ENCODE measurements around the gene PLB1. TPM values are rescaled to one million over a fixed set of nuclear protein-coding genes. Genes with fewer than 3 reads are reported as not detected.

Gene PLB1
- total and polyA plus RNA-seq, 2 experiments from 2014 or later = 19.2 to 19.7 TPM

DNA sequence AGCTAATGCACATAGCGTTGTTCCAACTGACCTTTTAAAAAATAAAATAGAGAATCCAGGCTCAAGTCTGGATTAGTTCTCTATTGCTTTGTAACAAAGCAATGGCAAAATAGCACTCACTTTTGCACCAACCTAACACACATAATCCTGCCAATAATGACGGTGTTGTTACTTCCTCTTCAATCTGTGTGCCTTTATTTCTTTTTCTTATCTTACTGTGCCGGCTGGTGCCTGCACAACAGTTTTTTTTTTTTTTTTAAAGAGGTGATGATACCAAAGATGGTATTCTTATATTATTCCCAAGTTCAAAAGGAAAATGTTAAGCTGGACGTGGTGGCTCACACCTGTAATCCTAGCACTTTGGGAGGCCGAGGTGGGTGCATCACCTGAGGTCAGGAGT lies 3.4 kb downstream of the PLB1 start:
- no peaks in the 10 kb centered on the region for H3K27me3 ChIP-seq
- H3K9me2 ChIP-seq (replicated peaks; ENCODE audit: insufficient read depth) = no peaks in the 10 kb centered on the region
- no peak overlapping the region for H2AFZ ChIP-seq
- TF ChIP-seq EZH2phosphoT487 (IDR thresholded peaks at IDR 0.05; ENCODE audit: low read depth, severe bottlenecking, unreplicated experiment) (no peak), EZH2 (IDR thresholded peaks at IDR 0.05; ENCODE audit: borderline replicate concordance) (no peak)
- TF ChIP-seq, protein P1, sequence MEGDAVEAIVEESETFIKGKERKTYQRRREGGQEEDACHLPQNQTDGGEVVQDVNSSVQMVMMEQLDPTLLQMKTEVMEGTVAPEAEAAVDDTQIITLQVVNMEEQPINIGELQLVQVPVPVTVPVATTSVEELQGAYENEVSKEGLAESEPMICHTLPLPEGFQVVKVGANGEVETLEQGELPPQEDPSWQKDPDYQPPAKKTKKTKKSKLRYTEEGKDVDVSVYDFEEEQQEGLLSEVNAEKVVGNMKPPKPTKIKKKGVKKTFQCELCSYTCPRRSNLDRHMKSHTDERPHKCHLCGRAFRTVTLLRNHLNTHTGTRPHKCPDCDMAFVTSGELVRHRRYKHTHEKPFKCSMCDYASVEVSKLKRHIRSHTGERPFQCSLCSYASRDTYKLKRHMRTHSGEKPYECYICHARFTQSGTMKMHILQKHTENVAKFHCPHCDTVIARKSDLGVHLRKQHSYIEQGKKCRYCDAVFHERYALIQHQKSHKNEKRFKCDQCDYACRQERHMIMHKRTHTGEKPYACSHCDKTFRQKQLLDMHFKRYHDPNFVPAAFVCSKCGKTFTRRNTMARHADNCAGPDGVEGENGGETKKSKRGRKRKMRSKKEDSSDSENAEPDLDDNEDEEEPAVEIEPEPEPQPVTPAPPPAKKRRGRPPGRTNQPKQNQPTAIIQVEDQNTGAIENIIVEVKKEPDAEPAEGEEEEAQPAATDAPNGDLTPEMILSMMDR (IDR thresholded peaks at IDR 0.05; ENCODE audit: poor library complexity) = no peak
- no peak overlapping the region for H3K4me3 ChIP-seq
- peaks cover 3% of the 10 kb centered on the region for H3K79me2 ChIP-seq
- WGBS (ENCODE audit: low lambda C conversion rate, missing lambda C conversion rate) = 82% methylated on average over 5 of the region's 5 CpGs
- H3K4me2 ChIP-seq = no peak overlapping the region
- H3K4me1 ChIP-seq (ENCODE audit: insufficient read depth) = no peaks in the 10 kb centered on the region
- DNase-seq (ENCODE audit: low spot score) = no peak
- H3K27ac ChIP-seq = no peak overlapping the region
- no peaks in the 10 kb centered on the region for H3K36me3 ChIP-seq (replicated peaks; ENCODE audit: insufficient read depth, low read depth)
- no peaks in the 10 kb centered on the region for H4K20me1 ChIP-seq (ENCODE audit: insufficient read depth, poor library complexity, severe bottlenecking)
- no peaks in the 10 kb centered on the region for H3K9me3 ChIP-seq (ENCODE audit: low read depth)

DNA sequence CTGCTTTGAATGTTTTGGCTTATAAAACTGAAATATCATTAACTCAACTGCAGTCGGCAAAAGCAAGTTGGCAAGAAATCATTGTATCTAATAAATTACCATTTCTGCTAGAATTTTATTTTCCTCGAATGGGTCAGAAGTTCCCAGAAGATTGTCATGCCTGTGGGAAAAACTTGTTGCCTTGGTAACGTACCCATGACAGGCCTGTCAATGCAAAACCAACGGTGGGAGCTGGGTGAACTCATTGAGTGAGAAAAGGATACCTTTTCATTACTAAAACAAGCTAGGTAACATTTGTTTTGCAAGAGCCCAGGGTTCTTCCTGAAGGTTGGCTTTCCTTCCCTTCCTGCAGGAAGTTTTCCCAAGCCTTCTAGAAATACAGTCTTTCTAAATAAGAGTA lies 9.5 kb downstream of the PLB1 start:
- no peak overlapping the region for H3K4me3 ChIP-seq
- no peaks in the 10 kb centered on the region for H3K9me2 ChIP-seq (replicated peaks; ENCODE audit: insufficient read depth)
- no peaks in the 10 kb centered on the region for H3K9me3 ChIP-seq (ENCODE audit: low read depth)
- H3K4me1 ChIP-seq (ENCODE audit: insufficient read depth) = no peaks in the 10 kb centered on the region
- DNase-seq (ENCODE audit: low spot score) = no peak
- TF ChIP-seq, protein P1 (IDR thresholded peaks at IDR 0.05; ENCODE audit: poor library complexity) = no peak
- TF ChIP-seq EZH2 (IDR thresholded peaks at IDR 0.05; ENCODE audit: borderline replicate concordance) (no peak), EZH2phosphoT487 (IDR thresholded peaks at IDR 0.05; ENCODE audit: low read depth, severe bottlenecking, unreplicated experiment) (no peak)
- no peak overlapping the region for H2AFZ ChIP-seq
- no peak overlapping the region for H3K27ac ChIP-seq
- no peaks in the 10 kb centered on the region for H4K20me1 ChIP-seq (ENCODE audit: insufficient read depth, poor library complexity, severe bottlenecking)
- H3K79me2 ChIP-seq = peaks cover 3% of the 10 kb centered on the region
- 75% methylated on average over 4 of the region's 4 CpGs for WGBS (ENCODE audit: low lambda C conversion rate, missing lambda C conversion rate)
- no peak overlapping the region for H3K4me2 ChIP-seq
- H3K36me3 ChIP-seq (replicated peaks; ENCODE audit: insufficient read depth, low read depth) = no peaks in the 10 kb centered on the region
- H3K27me3 ChIP-seq = no peaks in the 10 kb centered on the region

DNA sequence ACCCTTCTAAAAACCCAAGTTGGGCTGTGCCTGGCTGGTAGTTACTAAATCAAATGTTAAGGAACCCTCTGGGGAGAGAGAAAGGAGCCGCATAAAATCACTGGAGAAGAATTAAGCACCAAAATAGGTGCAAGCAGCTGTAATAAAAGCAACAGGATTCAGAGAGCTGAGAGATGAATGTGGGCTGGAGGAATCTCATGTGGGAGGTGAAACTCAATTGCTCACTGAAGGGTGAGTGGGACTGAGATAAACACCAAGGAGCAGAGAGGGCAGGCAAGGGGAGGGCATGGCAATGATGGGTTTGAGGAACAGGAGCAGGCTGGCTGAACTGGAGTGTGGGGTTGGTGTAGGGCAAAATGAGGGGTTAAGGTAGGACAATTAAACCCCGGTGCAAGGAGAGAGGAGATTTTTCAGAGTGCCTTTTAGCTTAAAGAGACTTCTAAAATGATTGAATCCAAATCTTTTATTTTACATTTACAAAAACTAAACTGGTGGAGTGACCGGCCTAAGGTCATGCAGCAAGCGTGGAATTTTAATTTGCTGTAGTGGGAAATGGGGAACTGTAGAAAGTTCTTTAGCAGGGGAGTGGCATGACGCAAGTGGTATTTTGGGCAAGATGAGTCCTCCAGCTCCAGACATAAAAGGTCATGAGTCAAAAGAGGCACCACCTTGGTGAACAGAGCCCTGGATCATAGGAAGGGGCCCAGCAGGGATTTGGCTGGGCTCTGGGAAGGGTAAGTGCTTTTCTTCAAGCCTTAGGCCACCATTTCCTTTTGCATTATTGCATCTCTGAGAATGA lies 10.5 kb downstream of the PLB1 start:
- Histone ChIP-seq H3K4me2 (no peak overlapping the region), H3K9me2 (replicated peaks; ENCODE audit: insufficient read depth) (no peaks in the 10 kb centered on the region), H3K27ac (no peak overlapping the region), H3K4me1 (ENCODE audit: insufficient read depth) (no peaks in the 10 kb centered on the region), H4K20me1 (ENCODE audit: insufficient read depth, poor library complexity, severe bottlenecking) (no peaks in the 10 kb centered on the region), H3K36me3 (replicated peaks; ENCODE audit: insufficient read depth, low read depth) (no peaks in the 10 kb centered on the region), H3K9me3 (ENCODE audit: low read depth) (no peaks in the 10 kb centered on the region), H3K4me3 (no peak overlapping the region), H3K27me3 (no peaks in the 10 kb centered on the region), H3K79me2 (peaks cover 3% of the 10 kb centered on the region), H2AFZ (no peak overlapping the region)
- 95% methylated on average over 5 of the region's 5 CpGs for WGBS (ENCODE audit: low lambda C conversion rate, missing lambda C conversion rate)
- no peak for DNase-seq (ENCODE audit: low spot score)
- TF ChIP-seq EZH2phosphoT487 (IDR thresholded peaks at IDR 0.05; ENCODE audit: low read depth, severe bottlenecking, unreplicated experiment) (no peak), EZH2 (IDR thresholded peaks at IDR 0.05; ENCODE audit: borderline replicate concordance) (no peak)
- TF ChIP-seq, protein P1 (IDR thresholded peaks at IDR 0.05; ENCODE audit: poor library complexity) = no peak
